PC-3 (cell line): ENCODE measurements around the gene TNIP1.

Experiments
- EZH2 ChIP-seq: fragments of 300-600 bp; sonication (generic); IDR thresholded peaks from one replicate; pipeline ENCODE4 v1.6.1; 2017; ENCODE audit warnings: antibody characterized with exemption, mild to moderate bottlenecking, low read length; ENCODE audit not compliant: unreplicated experiment
- EZH2phosphoT487 ChIP-seq: fragments of 300-600 bp; sonication (generic); IDR thresholded peaks from 2 replicates; pipeline ENCODE4 v1.6.1; 2018; ENCODE audit warnings: mild to moderate bottlenecking, antibody characterized with exemption, low read length, borderline replicate concordance
- TF ChIP-seq, protein P1 (sequence below): fragments of 300-600 bp; sonication (generic); conservative IDR thresholded peaks from 2 replicates; pipeline ENCODE4 v1.5.1; 2017; ENCODE audit warnings: antibody characterized with exemption, low read depth, mild to moderate bottlenecking, low read length

DNA sequence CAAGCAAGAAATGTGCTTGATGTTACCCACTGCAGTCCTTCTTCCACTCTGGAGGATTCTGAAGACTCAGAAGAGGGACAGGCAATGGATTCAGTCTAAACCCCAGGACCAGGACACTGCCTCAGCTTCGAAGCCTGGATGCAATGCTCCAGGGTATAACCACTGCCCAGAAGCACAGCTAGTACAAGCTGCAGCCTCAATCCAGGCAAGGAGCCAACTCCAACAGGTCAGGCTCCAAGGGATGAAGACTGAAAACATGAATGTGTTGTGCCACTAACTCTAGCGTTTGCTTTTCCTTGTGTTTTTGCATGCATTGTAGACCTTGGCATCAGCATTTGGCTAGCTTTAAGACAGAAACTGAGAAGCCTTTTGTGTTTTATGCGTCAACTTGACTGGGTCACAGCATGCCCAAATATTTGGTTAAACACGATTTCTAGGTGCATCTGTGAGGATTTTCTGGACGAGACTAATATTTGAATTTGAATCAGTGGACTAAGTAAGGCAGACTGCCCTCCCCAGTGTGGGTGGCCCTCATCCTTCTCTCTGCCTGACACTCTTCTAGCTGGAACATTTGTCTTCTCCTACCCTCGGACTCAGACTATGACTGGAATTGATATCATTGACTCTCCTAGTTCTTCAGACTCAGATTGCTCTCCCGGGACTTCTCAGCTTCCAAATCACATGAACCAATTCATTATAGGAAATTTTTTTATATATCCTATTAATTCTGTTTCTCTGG is 81.0 kb downstream of the TNIP1 start:
- TF ChIP-seq, protein P1, sequence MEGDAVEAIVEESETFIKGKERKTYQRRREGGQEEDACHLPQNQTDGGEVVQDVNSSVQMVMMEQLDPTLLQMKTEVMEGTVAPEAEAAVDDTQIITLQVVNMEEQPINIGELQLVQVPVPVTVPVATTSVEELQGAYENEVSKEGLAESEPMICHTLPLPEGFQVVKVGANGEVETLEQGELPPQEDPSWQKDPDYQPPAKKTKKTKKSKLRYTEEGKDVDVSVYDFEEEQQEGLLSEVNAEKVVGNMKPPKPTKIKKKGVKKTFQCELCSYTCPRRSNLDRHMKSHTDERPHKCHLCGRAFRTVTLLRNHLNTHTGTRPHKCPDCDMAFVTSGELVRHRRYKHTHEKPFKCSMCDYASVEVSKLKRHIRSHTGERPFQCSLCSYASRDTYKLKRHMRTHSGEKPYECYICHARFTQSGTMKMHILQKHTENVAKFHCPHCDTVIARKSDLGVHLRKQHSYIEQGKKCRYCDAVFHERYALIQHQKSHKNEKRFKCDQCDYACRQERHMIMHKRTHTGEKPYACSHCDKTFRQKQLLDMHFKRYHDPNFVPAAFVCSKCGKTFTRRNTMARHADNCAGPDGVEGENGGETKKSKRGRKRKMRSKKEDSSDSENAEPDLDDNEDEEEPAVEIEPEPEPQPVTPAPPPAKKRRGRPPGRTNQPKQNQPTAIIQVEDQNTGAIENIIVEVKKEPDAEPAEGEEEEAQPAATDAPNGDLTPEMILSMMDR, result no peak
- TF ChIP-seq EZH2phosphoT487, result no peak
- no peak for TF ChIP-seq EZH2
